K562 (cell line): ENCODE results near the gene SNX3.

Experiments used
- CTCF ChIP-seq, 3 experiments: IDR thresholded peaks in 2 of 3; conservative IDR thresholded peaks in 1 of 3; 2 replicates each; pipeline ENCODE4 v1.5.1; 2011 to 2012; ENCODE audit warnings: low read length in 3 of 3, mild to moderate bottlenecking in 3 of 3, control low read depth in 2 of 3, improper control_type of control experiment in 1 of 3, inconsistent platforms in 1 of 3, low read depth in 1 of 3, mixed read lengths in 1 of 3, moderate library complexity in 1 of 3; ENCODE audit not compliant: insufficient read depth in 2 of 3
- FOS ChIP-seq: IDR thresholded peaks from 3 replicates; pipeline ENCODE4 v1.6.1; 2011; ENCODE audit not compliant: insufficient read length; ENCODE audit errors: extremely low read depth
- HNRNPK ChIP-seq: fragments of 200-400 bp; formaldehyde crosslinking; IDR thresholded peaks from one replicate; pipeline ENCODE4 v1.6.1; 2018; ENCODE audit warnings: mild to moderate bottlenecking, low read depth, low read length; ENCODE audit not compliant: poor library complexity, severe bottlenecking
- REST ChIP-seq, 2 experiments: fragments of 450-650 bp; formaldehyde crosslinking in 1 of 2; IDR thresholded peaks; 2 replicates each; pipeline versions ENCODE4 v1.4.0 to v1.6.1; 2014 to 2020; ENCODE audit warnings: mild to moderate bottlenecking in 2 of 2, borderline replicate concordance in 1 of 2, low read depth in 1 of 2
- SETDB1 ChIP-seq: IDR thresholded peaks from one replicate; pipeline ENCODE4 v1.6.1; 2012; ENCODE audit warnings: low read length, control low read depth, inconsistent platforms
- SMC3 ChIP-seq: conservative IDR thresholded peaks from 2 replicates; pipeline ENCODE4 v1.6.1; 2011; ENCODE audit warnings: low read depth, low read length, improper control_type of control experiment; ENCODE audit not compliant: insufficient read depth
- TCF7 ChIP-seq: sonication (generic); IDR thresholded peaks from 2 replicates; pipeline ENCODE4 v1.6.1; 2016; ENCODE audit warnings: antibody characterized with exemption, borderline replicate concordance
- TGIF2 ChIP-seq: sonication (generic); formaldehyde crosslinking; IDR thresholded peaks from 2 replicates; pipeline ENCODE4 v1.8.1; 2022; ENCODE audit warnings: mild to moderate bottlenecking, missing genetic modification reagents, moderate library complexity

- no peak for TF ChIP-seq FOS
- TF ChIP-seq TCF7: no peak
- no peak for TF ChIP-seq CTCF (IDR thresholded peaks at IDR 0.05 in 2 of 3, conservative IDR thresholded peaks at IDR 0.05 in 1 of 3; ENCODE audit: insufficient read depth in 2 of 3, low read depth in 1 of 3, low read length in 3 of 3)
- no peak for TF ChIP-seq HNRNPK
- TF ChIP-seq REST (IDR thresholded peaks at IDR 0.05; ENCODE audit: borderline replicate concordance): no peak
- no peak for TF ChIP-seq REST (CRISPR knock-in tag; IDR thresholded peaks at IDR 0.05; ENCODE audit: low read depth)
- TF ChIP-seq TGIF2 (CRISPR knock-in tag): no peak
- no peak for TF ChIP-seq SMC3
- no peak for TF ChIP-seq SETDB1
Observed at GRCh38 chr6:108209738-108210137, 51.1 kb downstream of the SNX3 start.
